ENCODE data around the gene ANLN.
"Not testable (repeated sequence)": the region's sequence is repeated elsewhere in the genome, so short reads cannot be mapped to it uniquely, and the experiment has no call there.

The ANLN gene

DNA sequence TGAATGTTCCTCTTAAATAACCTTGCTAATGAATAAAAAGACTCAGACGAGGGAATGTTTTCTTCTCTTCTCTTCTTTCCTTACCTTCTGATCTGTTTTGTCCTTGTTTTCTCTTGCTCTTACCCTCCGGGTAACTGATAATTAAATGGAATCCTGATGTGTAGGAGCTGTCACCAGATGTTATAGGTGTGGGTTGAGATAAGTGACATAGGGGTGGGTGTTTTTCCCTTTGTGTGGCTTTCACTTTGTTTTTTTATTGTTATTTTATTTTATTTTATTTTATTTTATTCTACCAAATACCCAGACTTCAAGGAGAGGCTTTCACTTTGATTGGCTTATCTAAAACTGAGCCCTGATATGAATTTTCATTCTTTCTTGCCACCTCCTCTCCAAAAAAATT is 25.5 kb downstream of the ANLN start:
- DNase-seq (ENCODE audit: low spot score): no peak

DNA sequence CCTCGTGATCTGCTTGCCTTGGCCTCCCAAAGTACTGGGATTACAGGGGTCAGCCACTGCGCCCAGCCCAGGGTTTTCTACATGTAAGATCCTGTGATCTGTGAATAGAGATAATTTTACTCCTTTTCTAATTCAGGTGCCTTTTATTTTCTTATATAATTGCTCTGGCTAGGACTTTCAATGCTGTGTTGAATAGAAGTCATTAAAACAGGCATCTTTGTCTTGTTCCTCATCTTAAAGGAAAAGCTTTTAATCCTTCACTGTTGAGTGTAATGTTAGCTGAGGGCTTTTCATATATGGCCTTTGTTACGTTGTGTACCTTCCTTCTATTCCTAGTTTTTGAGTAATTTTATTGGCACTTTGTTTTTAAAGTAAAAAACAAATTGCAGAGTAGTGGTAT is 26.6 kb downstream of the ANLN start:
- DNase-seq (ENCODE audit: low spot score): no peak

DNA sequence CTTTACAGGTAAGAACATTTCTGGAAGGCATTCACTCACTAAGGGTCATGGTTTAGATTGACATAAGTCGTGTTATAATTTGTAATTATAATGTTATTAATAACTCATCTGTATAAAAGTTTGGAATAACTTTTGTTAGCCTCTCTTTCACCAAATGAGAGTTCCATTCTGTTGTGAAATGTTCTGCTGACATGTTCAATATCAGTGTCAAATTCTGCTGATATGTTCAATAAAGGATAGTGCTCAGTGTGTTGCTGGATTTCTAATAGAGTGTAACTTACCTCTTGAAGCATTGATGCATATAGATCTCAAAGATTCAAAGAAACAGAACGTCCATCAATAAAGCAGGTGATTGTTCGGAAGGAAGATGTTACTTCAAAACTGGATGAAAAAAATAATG is 30.6 kb downstream of the ANLN start:
- no peak for DNase-seq (ENCODE audit: low spot score)

DNA sequence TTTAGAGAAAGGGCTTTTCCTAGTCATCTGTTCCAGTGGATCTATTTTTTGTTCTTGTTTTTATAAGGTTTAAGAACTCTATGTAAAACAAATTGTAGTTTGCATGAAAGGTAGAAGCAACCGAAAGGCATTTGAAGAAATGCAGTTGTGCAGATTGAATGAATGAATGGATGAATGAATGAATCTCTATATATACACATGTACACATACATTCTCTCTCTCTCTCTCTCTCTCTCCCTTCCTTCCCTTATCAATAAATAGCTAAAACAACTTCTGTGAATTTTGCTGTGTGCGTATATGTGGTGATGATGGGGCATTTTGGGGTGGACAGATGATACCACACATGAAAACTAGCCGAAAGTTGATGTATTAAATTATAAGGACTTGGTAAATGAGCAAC is 32.4 kb downstream of the ANLN start:
- no peak for DNase-seq (ENCODE audit: low spot score)

DNA sequence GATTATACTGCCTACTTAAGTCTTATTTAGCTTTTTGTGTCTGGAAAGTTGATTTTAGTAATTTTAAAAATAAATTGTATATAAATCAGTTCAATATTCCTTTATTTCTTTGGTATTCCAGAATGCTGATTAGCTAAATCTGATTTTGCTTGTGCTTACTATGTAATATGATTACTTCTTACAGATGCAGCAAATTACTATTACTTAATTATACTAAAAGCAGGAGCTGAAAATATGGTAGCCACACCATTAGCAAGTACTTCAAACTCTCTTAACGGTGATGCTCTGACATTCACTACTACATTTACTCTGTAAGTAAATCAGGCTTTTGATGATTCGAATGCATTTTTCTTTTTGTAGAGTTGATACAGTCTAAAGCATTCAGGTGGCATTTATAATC is 34.0 kb downstream of the ANLN start:
- DNase-seq (ENCODE audit: low spot score): no peak

DNA sequence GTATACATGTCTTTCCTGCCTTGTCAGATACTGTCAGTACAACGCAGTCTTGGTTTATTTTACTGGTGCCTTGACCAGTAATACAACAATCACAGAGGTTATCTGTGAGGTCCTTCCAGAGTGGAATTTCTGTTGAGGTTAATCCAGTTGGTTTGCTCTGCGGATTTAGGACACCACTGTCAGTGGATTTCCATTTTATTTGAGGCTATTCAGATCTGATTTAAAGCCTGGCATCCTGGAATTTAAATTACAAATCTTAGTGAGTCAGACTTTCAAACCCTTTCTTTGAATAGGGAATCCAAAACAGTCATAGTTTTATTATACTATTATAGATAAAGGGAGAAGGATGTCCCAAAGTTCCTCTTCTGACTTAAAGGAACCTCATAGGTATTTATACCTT is 40.5 kb downstream of the ANLN start:
- no peak for DNase-seq (ENCODE audit: low spot score)

DNA sequence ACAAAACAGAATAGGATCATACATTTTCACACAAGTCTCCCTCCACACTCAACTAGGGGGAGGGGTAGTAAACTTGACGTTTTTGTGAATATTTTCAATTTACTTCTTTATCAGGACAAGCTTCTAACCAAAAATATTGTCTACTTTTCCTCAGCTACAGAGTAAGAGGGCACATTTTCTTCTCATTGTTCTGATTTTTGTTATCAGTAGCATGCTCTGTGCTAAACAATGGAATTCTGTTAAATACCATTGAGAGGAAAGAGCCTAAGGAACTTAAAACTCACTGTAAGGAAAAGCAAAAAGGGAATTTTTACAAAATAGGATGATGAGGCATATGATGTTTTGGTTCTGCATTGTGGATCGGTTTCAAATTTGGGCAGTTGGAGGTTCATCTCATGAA is 41.2 kb downstream of the ANLN start:
- DNase-seq (ENCODE audit: low spot score): no peak

DNA sequence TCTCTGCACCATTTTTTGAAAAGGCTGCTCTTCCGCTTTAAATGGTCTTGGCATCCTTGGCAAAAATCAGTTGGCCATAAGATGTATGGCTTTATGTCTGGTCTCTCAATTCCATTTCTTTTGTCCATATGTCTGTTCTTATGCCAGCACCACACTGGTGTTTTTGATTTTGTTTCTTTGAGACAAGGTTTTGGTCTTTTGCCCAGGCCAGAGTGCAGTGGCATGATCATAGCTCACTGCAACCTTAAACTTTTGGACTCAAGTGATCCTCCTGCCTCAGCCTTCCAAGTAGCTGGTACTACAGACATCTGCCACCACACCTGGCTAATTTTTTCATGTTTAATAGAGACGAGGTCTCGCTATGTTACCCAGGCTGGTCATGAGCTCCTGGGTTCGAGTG is 48.5 kb downstream of the ANLN start:
- no peak for DNase-seq (ENCODE audit: low spot score)

DNA sequence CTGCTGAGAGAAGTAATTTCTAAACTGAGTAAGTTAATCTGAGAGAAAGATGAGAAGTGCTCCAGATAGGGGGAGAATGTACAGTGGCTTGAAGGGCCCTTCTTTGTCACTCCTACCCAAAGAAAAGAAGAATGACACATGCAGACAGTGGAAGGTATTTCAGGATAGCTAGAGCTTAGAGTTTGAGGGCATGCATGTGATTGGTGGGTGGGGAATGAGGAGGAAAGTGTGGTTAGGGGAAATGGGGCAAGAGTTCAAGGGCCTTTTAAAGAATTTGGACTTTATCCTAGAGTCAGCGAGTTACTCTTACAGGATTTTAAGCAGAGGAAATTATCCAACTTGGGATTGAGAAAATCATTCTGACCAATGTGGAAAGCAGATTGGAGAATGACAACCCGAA is 50.0 kb downstream of the ANLN start:
- DNase-seq (ENCODE audit: low spot score): no peak

DNA sequence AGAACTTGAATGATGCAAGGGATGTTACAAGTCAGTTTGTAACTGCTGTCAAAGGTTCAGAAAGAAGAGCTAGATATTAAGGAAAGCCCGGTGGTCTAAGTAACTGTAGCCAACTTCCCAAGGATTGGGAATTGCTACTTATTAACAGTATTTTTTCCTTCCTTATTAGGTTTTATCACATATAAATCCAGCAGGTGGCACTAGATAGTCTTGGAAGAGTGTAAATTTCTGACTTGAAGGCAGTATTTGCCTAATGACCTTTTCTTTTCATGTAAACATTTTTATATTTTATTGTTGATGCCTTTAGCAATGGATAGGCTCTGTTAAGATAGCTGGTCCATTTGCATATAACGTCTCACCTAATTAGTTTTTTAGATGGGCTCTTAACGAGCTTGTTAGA is 51.2 kb downstream of the ANLN start:
- DNase-seq (ENCODE audit: low spot score): peak; percentile 31

DNA sequence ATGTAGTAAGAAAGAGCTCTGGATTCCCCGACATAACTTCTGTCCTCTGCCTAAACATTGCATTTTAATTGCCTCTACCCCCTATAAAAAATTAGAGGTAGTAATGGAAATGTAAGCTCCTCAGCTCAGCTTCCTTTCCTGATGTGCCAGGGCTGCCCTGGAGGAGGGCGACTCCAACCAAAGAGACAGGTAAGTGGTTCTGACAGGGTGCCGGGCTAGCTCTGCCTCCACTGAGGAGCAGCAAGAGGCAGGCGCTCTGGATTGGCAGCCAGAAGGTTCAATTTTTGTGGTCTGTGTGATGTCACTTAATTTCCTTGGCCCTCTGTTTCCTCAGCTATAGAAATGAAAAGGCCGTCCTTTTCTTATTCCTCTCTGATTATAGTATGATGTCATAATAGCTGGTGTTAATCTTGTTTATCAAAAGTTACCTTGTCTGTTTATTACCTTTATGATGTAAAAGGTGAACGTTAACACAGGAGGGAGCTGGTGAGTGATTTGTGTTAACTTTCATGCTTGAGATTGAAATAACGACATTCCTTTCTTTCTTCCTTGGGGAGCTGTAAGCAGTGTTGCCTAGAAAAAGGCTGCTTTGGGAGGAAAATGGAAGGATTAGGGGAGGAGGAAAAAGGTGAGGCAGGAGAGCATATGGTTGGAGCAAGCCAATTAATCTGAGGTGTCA is 51.8 kb downstream of the ANLN start:
- no peak for DNase-seq (ENCODE audit: low spot score)

DNA sequence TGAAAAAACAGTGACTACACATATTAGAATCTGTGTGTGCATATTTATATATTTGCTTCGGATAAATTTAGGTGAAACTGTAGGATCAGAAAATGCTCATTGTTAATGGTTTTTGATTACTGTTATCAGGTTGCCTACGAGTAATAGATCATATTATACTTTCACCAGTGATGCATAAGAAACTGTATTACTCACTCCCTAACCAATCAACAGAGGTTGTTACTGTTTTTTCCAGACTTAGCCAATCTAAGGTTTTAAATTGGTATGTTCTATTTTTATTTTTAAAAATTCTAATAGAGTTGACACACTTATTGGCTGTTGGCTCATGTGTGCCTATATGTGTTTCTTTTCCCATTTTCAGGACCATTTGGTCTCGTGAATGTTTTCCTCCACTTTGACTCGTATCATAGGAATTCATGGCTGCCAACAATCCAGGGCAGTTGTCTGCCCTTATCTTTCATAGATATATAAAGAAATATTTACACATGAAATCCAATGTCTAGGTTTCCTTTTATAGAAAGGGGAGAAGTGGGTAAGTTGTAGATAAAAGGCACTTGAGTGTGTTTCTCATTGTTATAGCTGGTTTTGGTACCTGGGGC is 59.2 kb downstream of the ANLN start:
- DNase-seq (ENCODE audit: low spot score): peak; percentile 27

DNA sequence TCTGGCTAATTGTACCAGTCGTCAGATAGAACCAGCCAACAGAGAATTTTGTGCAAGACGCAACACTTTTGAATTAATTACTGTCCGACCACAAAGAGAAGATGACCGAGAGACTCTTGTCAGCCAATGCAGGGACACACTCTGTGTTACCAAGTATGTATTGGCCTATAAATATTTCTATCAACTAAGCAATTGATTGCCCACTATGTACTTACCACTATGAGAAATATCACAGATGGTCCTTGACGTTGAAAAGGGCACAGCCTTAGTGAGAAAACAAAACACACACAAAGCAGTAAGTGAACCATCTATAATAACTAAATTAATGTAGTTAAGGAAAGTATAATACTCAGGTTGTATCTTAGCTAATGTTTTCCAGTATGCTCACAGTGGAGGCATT is 60.0 kb downstream of the ANLN start:
- DNase-seq (ENCODE audit: low spot score): no peak

DNA sequence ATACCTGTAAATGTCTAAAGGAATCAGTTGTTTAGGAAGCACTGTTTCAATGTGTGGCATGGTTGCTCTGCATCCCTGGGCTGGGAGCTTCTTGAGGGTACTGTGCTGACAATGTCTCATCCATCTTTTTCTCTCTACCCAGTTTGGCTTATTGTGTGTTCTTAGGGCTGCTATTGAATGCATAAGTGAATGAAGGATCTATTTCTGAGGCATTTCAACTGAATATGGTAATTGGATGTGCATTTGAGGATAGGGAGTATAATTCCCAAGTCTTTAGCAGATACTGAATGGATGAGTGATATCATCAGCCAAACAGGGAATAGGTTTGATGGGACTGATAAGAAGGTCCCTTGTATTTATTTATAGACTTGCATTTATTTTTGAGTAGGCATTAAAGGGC is 64.1 kb downstream of the ANLN start:
- no peak for DNase-seq (ENCODE audit: low spot score)

DNA sequence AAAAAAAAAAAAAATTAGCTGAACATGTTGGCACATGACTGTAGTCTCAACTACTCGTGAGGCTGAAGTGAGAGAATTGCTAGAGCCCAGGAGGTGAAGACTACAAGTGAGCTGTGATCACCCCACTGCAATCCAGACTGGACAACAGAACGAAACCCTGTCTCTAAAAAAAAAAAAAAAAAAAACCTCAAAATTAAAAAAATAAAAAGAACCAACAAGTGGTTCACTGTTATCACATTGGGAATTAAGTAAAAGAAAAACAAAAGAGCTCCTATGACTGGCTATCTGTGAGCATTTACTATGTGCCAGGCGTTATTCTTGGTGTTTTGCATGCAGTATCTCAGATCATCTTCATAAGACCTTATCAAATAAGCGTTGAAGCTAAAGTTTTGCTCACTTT is 66.0 kb downstream of the ANLN start:
- no peak for DNase-seq (ENCODE audit: low spot score)

DNA sequence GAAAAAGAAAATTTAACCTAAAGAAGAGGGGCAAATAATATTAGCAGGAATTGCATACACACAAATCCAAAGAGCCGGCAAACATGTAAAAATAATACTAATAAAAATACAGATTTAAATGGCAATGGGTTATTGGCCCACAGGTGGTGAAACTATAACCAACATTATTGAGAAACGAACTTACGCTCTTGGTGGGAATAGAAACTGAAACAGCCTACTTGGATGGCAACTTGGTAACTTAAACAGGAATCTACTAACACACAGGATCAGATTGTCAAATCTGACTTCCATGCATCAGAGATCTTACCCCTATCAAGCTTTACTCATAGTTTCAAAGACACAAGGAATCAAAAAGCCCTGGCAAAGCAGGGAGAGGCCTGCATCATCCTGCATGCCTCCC is 66.5 kb downstream of the ANLN start:
- no peak for DNase-seq (ENCODE audit: low spot score)

DNA sequence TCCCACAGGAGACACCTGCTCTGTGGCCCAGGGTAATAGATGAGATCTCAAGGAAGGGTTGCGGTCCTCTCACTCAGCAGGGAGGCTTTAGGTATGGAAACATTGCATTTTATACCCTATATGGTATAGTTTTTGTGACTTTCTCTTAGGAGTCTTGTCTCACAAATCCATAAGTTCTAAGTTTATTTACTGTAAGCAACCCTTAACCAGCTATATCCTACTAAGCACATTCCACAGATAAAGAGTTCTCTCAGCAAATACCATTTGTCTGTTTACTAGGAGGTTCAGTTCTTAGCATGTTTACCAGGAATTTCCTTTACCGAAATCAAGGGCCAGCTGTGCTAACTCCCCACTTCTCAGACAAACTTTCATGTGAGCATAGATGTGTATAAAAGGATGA is 66.9 kb downstream of the ANLN start:
- no peak for DNase-seq (ENCODE audit: low spot score)

DNA sequence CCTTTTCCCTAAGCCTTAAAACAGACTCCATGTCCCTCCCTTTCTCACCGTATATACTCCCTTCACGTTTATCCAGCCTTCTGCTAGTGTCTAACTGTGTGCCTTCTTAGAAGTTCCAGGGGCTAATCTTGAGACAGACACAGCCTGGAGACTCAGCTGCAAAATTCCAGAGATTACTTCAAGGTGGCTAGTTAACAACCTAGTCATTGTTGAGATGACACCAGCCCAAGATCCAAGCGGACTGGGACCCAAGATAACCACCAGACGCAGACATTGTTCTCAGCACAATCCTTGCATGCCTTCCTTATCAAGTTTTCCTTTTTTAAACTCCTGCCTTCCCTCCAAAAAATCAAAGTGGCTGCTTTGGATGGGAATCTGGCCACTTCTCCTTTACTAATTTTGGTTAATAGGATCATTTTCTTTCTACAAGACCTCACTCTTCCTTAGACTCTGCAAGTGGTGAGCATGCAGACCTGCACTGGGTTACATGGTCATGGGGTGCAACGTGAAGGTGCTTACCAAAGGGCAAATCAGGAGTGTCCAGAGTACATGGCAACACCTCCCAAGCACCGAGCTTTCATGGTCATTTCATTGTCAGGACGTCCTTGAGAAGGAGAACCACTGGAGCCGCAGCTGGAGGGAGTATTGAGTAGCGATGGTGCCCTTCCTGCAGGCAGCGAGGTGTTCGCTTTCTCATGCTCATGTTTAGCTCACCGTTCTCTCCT is 69.7 kb downstream of the ANLN start:
- no peak for DNase-seq (ENCODE audit: low spot score)

DNA sequence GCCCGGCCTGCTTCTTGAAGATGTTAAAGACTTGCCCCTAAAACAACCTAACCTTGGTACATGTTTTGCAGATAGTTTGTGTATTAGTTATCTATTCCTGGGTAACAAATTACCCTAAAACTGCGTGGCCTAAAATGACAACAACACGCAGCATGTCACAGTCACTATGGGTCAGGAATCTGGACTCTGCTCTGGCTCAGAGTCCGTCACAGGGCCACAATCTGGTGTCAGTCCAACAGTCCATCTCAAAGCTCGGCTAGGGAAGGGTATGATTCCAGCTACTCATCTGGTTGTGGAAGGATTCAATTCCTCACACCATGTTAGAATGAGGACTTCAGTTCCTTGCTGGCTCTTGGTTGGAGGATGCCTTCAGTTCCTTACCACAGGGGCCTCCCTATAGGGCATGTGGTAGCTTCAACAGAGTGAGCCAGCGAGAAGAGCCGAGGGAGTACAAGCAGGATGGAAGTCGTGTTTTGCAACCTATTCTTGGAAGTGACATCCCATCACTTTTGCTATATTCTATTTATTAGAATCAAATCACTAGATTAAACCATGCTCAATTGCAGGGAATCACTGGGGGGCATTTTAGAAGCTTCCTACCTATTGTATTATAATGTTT is 71.3 kb downstream of the ANLN start:
- no peak for DNase-seq (ENCODE audit: low spot score)

DNA sequence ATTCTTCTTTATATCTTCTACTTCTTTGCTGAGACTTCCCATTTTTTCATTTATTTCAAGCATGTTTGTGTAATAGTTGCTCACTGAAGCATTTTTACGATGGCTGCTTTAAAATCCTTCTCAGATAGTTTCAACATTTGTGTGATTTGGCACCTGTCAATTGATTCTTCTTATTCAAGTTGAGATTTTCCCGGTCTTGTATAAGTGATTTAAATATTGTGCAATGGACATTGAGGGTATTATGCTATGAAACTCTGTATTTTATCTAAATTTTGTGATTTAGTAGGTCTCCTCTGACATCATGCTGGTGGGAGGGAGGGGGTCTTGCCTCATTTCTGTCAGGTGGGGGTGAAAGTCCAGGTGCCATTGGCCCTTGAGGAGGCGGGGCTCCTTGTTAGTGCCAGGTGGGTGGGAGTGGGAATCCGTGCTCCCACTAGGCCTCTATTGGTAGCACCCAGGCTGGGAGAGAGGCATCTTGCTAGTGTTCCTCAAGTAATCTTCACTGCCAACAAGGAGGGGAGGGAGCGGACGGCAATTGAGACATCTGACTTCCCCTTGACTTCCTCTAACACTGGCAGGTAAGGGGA is 73.0 kb downstream of the ANLN start:
- DNase-seq (ENCODE audit: low spot score): no peak

DNA sequence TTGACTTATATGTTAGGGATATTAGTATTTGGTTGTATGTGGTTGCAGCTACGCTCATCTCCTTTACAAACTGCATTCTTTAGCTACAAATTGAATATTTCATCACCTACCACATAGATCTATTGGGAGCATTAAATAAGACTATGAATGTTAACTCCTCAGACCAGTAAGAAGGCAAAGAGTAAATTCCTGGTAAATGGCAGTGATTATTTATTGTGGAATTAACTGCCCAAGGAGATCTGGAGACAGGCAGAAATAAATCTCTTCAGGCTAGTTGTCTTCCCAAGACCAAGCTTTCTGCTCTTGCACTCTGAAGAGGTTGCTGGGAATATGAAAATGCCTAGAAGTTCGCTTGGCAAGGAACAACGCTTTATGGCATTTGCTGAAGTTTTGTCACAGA is 74.6 kb downstream of the ANLN start:
- DNase-seq (ENCODE audit: low spot score): no peak

DNA sequence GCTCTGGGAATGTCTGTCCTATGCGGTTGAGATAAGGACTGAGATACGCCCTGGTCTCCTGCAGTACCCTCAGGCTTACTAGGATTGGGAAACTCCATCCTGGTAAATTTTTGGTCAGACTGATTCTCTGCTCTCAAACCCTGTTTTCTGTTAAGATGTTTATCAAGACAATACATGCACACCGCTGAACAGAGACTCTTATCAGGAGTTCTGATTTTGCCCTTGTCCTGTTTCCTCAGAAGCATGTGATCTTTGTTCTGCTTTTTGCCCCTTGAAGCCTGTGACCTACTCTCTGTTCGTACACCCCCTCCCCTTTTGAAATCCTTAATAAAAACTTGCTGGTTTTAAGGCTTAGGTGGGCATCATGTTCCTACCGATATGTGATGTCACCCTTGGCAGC is 76.3 kb downstream of the ANLN start:
- not testable (repeated sequence) for DNase-seq (ENCODE audit: low spot score)
